Kidney (tissue), 22 donors: ENCODE data around the gene HIF3A. TPM values are rescaled to one million over a fixed set of nuclear protein-coding genes. Genes with fewer than 3 reads are reported as not detected.
A peak's percentile ranks its signal among the peaks of the same experiment; 100 is the strongest.

Experiments used
- DNase-seq, 5 donors: peaks; one replicate each; pipeline ENCODE4 v3.0.0-alpha.2; 2013 to 2020
- FAIRE-seq: peaks from 2 replicates; lab custom pipeline; 2012; peaks lifted over from hg19 to GRCh38; lab: Jason Lieb, UNC
- H3K27ac ChIP-seq, 2 donors: one replicate each; pipeline ENCODE4 v1.7.0; 2013; ENCODE audit warnings: low read depth in 2 of 2, low read length in 2 of 2, inconsistent platforms in 1 of 2
- H3K27me3 ChIP-seq: one replicate; pipeline ENCODE4 v1.7.1; 2013; ENCODE audit warnings: low read length, inconsistent platforms; ENCODE audit not compliant: control insufficient read depth, insufficient read depth
- H3K36me3 ChIP-seq, 3 donors: one replicate each; pipeline versions ENCODE4 v1.7.0 to v1.7.1; 2013; ENCODE audit warnings: low read length in 3 of 3, control low read depth in 1 of 3, inconsistent platforms in 1 of 3; ENCODE audit not compliant: insufficient read depth in 3 of 3, control insufficient read depth in 2 of 3
- H3K4me1 ChIP-seq, 3 donors: one replicate each; pipeline versions ENCODE4 v1.7.0 to v1.7.1; 2013; ENCODE audit warnings: low read length in 3 of 3, inconsistent platforms in 1 of 3, low read depth in 1 of 3; ENCODE audit not compliant: control insufficient read depth in 2 of 3, insufficient read depth in 2 of 3
- H3K4me3 ChIP-seq, 3 donors: one replicate each; pipeline versions ENCODE4 v1.7.0 to v1.8.1; 2013; ENCODE audit warnings: low read length in 3 of 3, control low read depth in 1 of 3, inconsistent platforms in 1 of 3
- H3K9ac ChIP-seq, 3 donors: one replicate each; pipeline versions ENCODE4 v1.7.0 to v1.7.1; 2013; ENCODE audit warnings: low read length in 3 of 3, control low read depth in 1 of 3, inconsistent platforms in 1 of 3
- H3K9me3 ChIP-seq, 3 donors: one replicate each; pipeline versions ENCODE4 v1.7.0 to v1.7.1; 2013; ENCODE audit warnings: low read length in 3 of 3, control low read depth in 1 of 3, inconsistent platforms in 1 of 3; ENCODE audit not compliant: control insufficient read depth in 2 of 3, insufficient read depth in 1 of 3
- intact Hi-C: fragments of 100-400 bp; cut with DNase I; formaldehyde crosslinking; loops from one replicate; pipeline ENCODE4 v1.11.1; 2022
- long read RNA-seq, 10 donors: library from polyadenylated mRNA in 1 of 10; unstranded in 1 of 10; transcript quantifications; one replicate each; pipeline ENCODE4 v2.0.0 and lab custom pipeline, GENCODE V29; 2021 to 2026
- polyA plus RNA-seq: library from polyadenylated mRNA; stranded (reverse); fragments of 350-450 nt; fragmentation: Illumina TruSeq; extraction: RNeasy Lipid Tissue Mini Kit (QIAGEN cat#74804); gene quantifications from one replicate; pipeline ENCODE4 v1.2.3, GENCODE V29; 2014; ENCODE audit warnings: low read depth, low replicate concordance; ENCODE audit not compliant: insufficient read depth
- total RNA-seq: library from RNA; stranded (reverse); fragmentation: NEBNext Ultra II Directional; extraction: Animal tissue kit (Norgen Biotek cat#: 25700); gene quantifications from one replicate; pipeline ENCODE4 v1.2.1, GENCODE V29; 2021
- TF ChIP-seq, protein P1 (sequence below): IDR thresholded peaks from 3 replicates; pipeline ENCODE4 v1.5.1; 2012; ENCODE audit warnings: mild to moderate bottlenecking, moderate library complexity, borderline replicate concordance; ENCODE audit not compliant: insufficient read depth; ENCODE audit errors: extremely low read depth
- donor health status: control.
- donor health status: control.
- donor health status: control.
- donor health status: control.
- donor health status: control.
- donor health status: DM: yes; HTN: yes; CAD: no.
- donor health status: Normal renal cell carcinoma (clear cell type).

HIF3A gene
- 40.4 TPM for total RNA-seq
- polyA plus RNA-seq = 3.3 TPM
- long read RNA-seq, donor 1, full-length matches to known transcripts = 4 of 4 reads
- long read RNA-seq, donor 1, partial matches to known transcripts = 0 of 4 reads
- long read RNA-seq, donor 1, other reads (novel, unspliced or antisense) = 0 of 4 reads
- long read RNA-seq, donor 2, partial matches to known transcripts = 12 of 19 reads
- long read RNA-seq, donor 2, other reads (novel, unspliced or antisense) = 0 of 19 reads
- long read RNA-seq, donor 3, full-length matches to known transcripts = 6 of 6 reads
- long read RNA-seq, donor 3, partial matches to known transcripts = 0 of 6 reads
- long read RNA-seq, donor 3, other reads (novel, unspliced or antisense) = 0 of 6 reads
- long read RNA-seq, donor 4, full-length matches to known transcripts = 8 of 8 reads
- long read RNA-seq, donor 4, partial matches to known transcripts = 0 of 8 reads
- long read RNA-seq, donor 4, other reads (novel, unspliced or antisense) = 0 of 8 reads
- long read RNA-seq, donor 5 = 0 reads
- long read RNA-seq, donor 6 = 0 reads
- long read RNA-seq, donor 7, partial matches to known transcripts = 3 of 9 reads
- long read RNA-seq, donor 7, other reads (novel, unspliced or antisense) = 6 of 9 reads
- long read RNA-seq, donor 8, full-length matches to known transcripts = 1 of 6 reads
- long read RNA-seq, donor 8, partial matches to known transcripts = 5 of 6 reads
- long read RNA-seq, donor 8, other reads (novel, unspliced or antisense) = 0 of 6 reads
- long read RNA-seq, donor 9 = 0 reads
- long read RNA-seq, donor 10, full-length matches to known transcripts = 6 of 22 reads
- long read RNA-seq, donor 10, partial matches to known transcripts = 16 of 22 reads
- long read RNA-seq, donor 10, other reads (novel, unspliced or antisense) = 0 of 22 reads

DNA sequence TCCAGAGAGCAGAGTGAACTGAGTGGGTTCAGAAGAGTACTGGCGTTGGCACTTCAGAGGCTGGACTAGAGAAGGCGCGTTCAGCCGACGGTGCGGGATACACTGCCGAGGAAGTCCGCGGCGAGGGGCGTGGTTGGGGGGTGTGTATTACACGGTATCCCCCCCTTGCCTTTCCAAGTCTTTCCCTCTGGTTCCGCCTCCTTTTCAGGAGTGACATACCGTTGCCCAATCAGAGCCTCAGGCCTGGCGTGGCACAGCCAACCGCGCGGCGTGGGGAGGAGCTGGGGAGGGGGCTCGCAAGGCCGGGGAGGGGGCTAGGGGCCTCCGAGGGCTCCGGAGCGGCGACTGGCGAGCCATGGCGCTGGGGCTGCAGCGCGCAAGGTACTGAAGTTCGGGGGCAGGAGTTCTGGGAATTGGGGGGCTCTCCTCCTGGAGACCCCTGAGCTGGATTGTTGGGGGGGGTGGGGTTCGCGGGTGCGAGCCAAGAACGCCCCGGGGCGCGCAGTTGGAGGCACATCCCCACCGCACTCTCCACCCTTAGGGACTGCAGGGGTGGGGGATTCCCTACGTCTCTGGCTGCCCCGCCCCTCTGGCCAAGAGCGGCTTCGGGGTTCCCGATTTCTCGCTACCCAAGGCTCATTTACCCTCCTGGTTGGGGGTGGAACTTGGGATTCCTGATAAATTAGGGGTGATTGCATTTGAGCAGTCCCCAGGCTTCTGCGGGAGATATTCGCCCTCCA, at the start of gene HIF3A:
TSS of gene HIF3A (plus strand) at position 321 of the 740 bp plus-strand sequence. CDS start at position 356, 35 bp downstream.
- H3K27ac ChIP-seq = no peak within 1 kb of the TSS
- peak within 1 kb of the TSS in 1 of 3 donors; percentile 62 for H3K9ac ChIP-seq
- H3K4me3 ChIP-seq = peak within 1 kb of the TSS in 1 of 3 donors; percentile 66
- H3K36me3 ChIP-seq = no peaks in the 10 kb centered on the region
- FAIRE-seq (no peak), DNase-seq (peak; percentile 86 to 98 (median 95))
- TF ChIP-seq, protein P1, sequence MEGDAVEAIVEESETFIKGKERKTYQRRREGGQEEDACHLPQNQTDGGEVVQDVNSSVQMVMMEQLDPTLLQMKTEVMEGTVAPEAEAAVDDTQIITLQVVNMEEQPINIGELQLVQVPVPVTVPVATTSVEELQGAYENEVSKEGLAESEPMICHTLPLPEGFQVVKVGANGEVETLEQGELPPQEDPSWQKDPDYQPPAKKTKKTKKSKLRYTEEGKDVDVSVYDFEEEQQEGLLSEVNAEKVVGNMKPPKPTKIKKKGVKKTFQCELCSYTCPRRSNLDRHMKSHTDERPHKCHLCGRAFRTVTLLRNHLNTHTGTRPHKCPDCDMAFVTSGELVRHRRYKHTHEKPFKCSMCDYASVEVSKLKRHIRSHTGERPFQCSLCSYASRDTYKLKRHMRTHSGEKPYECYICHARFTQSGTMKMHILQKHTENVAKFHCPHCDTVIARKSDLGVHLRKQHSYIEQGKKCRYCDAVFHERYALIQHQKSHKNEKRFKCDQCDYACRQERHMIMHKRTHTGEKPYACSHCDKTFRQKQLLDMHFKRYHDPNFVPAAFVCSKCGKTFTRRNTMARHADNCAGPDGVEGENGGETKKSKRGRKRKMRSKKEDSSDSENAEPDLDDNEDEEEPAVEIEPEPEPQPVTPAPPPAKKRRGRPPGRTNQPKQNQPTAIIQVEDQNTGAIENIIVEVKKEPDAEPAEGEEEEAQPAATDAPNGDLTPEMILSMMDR = no peak
- intact Hi-C loops = no loop called here
- no peaks in the 10 kb centered on the region for H3K9me3 ChIP-seq
- H3K4me1 ChIP-seq = peaks cover 7 to 29% (median 14%) of the 10 kb centered on the region in 3 donors
- H3K27me3 ChIP-seq = no peaks in the 10 kb centered on the region

DNA sequence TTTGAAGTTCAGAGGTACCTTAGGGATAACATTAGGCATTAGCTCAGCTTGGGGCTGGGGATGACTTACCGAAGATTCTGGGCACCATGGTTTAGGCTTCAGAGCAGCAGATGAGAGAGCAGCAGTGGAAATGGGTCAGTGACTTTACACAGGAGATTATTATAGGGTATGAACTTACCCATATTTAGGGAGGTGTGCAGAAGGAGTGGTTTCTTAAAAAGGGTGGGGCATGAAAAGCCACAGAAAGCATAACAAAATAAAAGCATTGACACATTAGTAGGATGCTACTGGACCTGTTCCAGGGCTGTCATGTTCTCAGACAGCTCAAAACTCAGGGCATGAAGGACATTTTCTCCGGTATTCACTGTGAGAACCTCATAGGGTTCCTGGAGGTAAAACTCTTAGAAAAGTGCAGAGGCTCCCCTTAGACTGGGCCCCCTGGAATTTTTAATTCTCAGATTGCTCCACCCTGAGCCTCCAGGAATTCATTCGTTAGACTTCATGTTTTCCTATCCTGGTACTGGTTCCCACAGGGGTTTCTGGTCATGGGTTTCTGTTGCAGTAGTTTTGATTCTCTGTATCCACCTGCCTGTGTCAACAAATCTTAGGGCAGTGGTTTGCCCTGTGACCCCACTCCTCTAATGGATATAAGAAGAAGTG, 46.6 kb upstream of the HIF3A start:
- Histone ChIP-seq H3K9ac (no peak overlapping the region), H3K9me3 (no peaks in the 10 kb centered on the region), H3K27me3 (no peaks in the 10 kb centered on the region), H3K27ac (no peak overlapping the region), H3K36me3 (no peaks in the 10 kb centered on the region), H3K4me1 (no peaks in the 10 kb centered on the region), H3K4me3 (no peak overlapping the region)
- FAIRE-seq (no peak), DNase-seq (no peak)
- intact Hi-C loops = no loop called here
- TF ChIP-seq, protein P1 = no peak

DNA sequence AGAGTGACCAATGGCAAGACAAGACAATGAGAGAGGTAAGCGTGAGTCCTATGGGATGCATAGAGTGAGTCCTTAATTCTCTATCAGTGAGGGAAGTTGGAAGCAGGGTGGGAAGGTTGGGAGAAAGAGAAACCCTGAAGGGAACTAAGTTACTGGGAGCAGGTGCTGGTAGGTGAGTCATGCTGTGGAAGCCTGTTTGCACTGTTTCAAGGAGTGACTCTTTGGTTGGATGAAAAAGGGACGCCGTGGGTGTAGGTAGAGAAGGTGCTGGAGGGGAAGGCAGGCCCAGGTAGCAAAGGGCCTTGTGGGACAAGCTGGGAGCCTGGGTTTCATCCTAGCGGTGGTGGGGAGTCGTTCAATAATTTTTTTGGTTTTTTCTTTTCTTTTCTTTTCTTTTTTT, 45.4 kb upstream of the HIF3A start:
- intact Hi-C loops = no loop called here
- TF ChIP-seq, protein P1 = no peak
- H3K9ac ChIP-seq = no peak overlapping the region
- H3K9me3 ChIP-seq = no peaks in the 10 kb centered on the region
- no peak for FAIRE-seq
- H3K36me3 ChIP-seq = no peaks in the 10 kb centered on the region
- H3K27me3 ChIP-seq = no peaks in the 10 kb centered on the region
- no peak for DNase-seq
- no peak overlapping the region for H3K27ac ChIP-seq
- H3K4me1 ChIP-seq = no peaks in the 10 kb centered on the region
- no peak overlapping the region for H3K4me3 ChIP-seq
